H9 (cell line): ENCODE measurements around the gene PPM1J. TPM values are rescaled to one million over a fixed set of nuclear protein-coding genes. Genes with fewer than 3 reads are reported as not detected.

Experiments
- DNase-seq: peaks from one replicate; pipeline ENCODE4 v3.0.0-alpha.2; 2017
- H2AFZ ChIP-seq: one replicate; pipeline ENCODE4 v1.6.1; 2013; ENCODE audit warnings: mild to moderate bottlenecking, low read length, control low read depth, moderate library complexity
- H2AK5ac ChIP-seq: 2 replicates; pipeline ENCODE4 v1.6.1; 2013; ENCODE audit warnings: low read length, control low read depth, mixed read lengths; ENCODE audit not compliant: insufficient read length
- H2BK120ac ChIP-seq: one replicate; pipeline ENCODE4 v1.6.1; 2013; ENCODE audit warnings: low read depth, mild to moderate bottlenecking, low read length, control low read depth, inconsistent platforms; ENCODE audit not compliant: poor library complexity, severe bottlenecking
- H2BK12ac ChIP-seq: 2 replicates; pipeline ENCODE4 v1.6.1; 2013; ENCODE audit warnings: low read length, control low read depth, mixed read lengths, low read depth; ENCODE audit not compliant: insufficient read length
- H2BK15ac ChIP-seq: 2 replicates; pipeline ENCODE4 v1.6.1; 2013; ENCODE audit warnings: low read depth, low read length, control low read depth
- H2BK20ac ChIP-seq: one replicate; pipeline ENCODE4 v1.6.1; 2013; ENCODE audit warnings: low read depth, mild to moderate bottlenecking, low read length, control low read depth, inconsistent platforms; ENCODE audit not compliant: poor library complexity, severe bottlenecking
- H2BK5ac ChIP-seq: 2 replicates; pipeline ENCODE4 v1.6.1; 2013; ENCODE audit warnings: low read length, control low read depth, mixed read lengths; ENCODE audit not compliant: insufficient read length
- H3K14ac ChIP-seq: 2 replicates; pipeline ENCODE4 v1.6.1; 2013; ENCODE audit warnings: low read length, control low read depth; ENCODE audit not compliant: insufficient read depth
- H3K18ac ChIP-seq: 2 replicates; pipeline ENCODE4 v1.6.1; 2013; ENCODE audit warnings: low read depth, mild to moderate bottlenecking, mixed read lengths, low read length, control low read depth; ENCODE audit not compliant: insufficient read length
- H3K23ac ChIP-seq: 2 replicates; pipeline ENCODE4 v1.6.1; 2013; ENCODE audit warnings: low read length, control low read depth, mixed read lengths, low read depth; ENCODE audit not compliant: insufficient read length
- H3K23me2 ChIP-seq: 2 replicates; pipeline ENCODE4 v1.6.1; 2013; ENCODE audit warnings: low read depth, mild to moderate bottlenecking, mixed read lengths, low read length, control low read depth; ENCODE audit not compliant: insufficient read length, poor library complexity, severe bottlenecking
- H3K27ac ChIP-seq: 2 replicates; pipeline ENCODE4 v1.5.1; 2013; ENCODE audit warnings: low read length, control low read depth, mixed read lengths, low read depth; ENCODE audit not compliant: insufficient read length
- H3K27me3 ChIP-seq: 2 replicates; pipeline ENCODE4 v1.6.1; 2013; ENCODE audit warnings: low read length, control low read depth, inconsistent platforms; ENCODE audit not compliant: insufficient read depth
- H3K4ac ChIP-seq: 2 replicates; pipeline ENCODE4 v1.6.1; 2013; ENCODE audit warnings: low read depth, mild to moderate bottlenecking, control low read depth, inconsistent platforms, low read length, moderate library complexity
- H3K4me1 ChIP-seq: 2 replicates; pipeline ENCODE4 v1.6.1; 2013; ENCODE audit warnings: low read length, control low read depth, inconsistent platforms; ENCODE audit not compliant: insufficient read depth
- H3K4me2 ChIP-seq: 2 replicates; pipeline ENCODE4 v1.6.1; 2013; ENCODE audit warnings: low read length, control low read depth, mixed read lengths; ENCODE audit not compliant: insufficient read length, insufficient read depth
- H3K56ac ChIP-seq: 2 replicates; pipeline ENCODE4 v1.6.1; 2013; ENCODE audit warnings: low read depth, mild to moderate bottlenecking, mixed read lengths, low read length, control low read depth; ENCODE audit not compliant: insufficient read length
- H3K79me1 ChIP-seq: 2 replicates; pipeline ENCODE4 v1.6.1; 2013; ENCODE audit warnings: low read depth, mild to moderate bottlenecking, moderate library complexity, low read length, control low read depth, inconsistent platforms; ENCODE audit not compliant: insufficient read depth, poor library complexity, severe bottlenecking
- H3K79me2 ChIP-seq: 2 replicates; pipeline ENCODE4 v1.6.1; 2013; ENCODE audit warnings: low read length, control low read depth, inconsistent platforms; ENCODE audit not compliant: insufficient read depth
- H3K9ac ChIP-seq: 2 replicates; pipeline ENCODE4 v1.6.1; 2013; ENCODE audit warnings: low read length, control low read depth, mixed read lengths; ENCODE audit not compliant: insufficient read length; ENCODE audit errors: extremely low read depth
- H3K9me3 ChIP-seq: one replicate; pipeline ENCODE4 v1.6.1; 2013; ENCODE audit warnings: low read depth, low read length, inconsistent platforms; ENCODE audit not compliant: control insufficient read depth
- H3T11ph ChIP-seq: one replicate; pipeline ENCODE4 v1.6.1; 2013; ENCODE audit warnings: mild to moderate bottlenecking, low read length, control low read depth, inconsistent platforms
- H4K20me1 ChIP-seq: one replicate; pipeline ENCODE4 v1.6.1; 2013; ENCODE audit not compliant: control insufficient read depth, insufficient read length, insufficient read depth
- H4K5ac ChIP-seq: 2 replicates; pipeline ENCODE4 v1.6.1; 2013; ENCODE audit warnings: low read depth, mild to moderate bottlenecking, mixed read lengths, low read length, control low read depth; ENCODE audit not compliant: insufficient read length
- H4K8ac ChIP-seq: replicated peaks from 2 replicates; pipeline ENCODE4 v1.6.1; 2013; ENCODE audit warnings: low read length, control low read depth, mixed read lengths, low read depth; ENCODE audit not compliant: insufficient read length
- H4K91ac ChIP-seq: 2 replicates; pipeline ENCODE4 v1.6.1; 2013; ENCODE audit warnings: low read depth, mild to moderate bottlenecking, moderate library complexity, mixed read lengths, low read length, control low read depth; ENCODE audit not compliant: insufficient read length
- H3K27ac Mint-ChIP-seq, 3 experiments: 2 replicates in 2 of 3; 3 replicates in 1 of 3; pipeline ENCODE4 v1.8.0; 2020 to 2021; ENCODE audit warnings: mixed read lengths in 3 of 3, mild to moderate bottlenecking in 1 of 3, moderate library complexity in 1 of 3
- H3K27me3 Mint-ChIP-seq: 2 replicates; pipeline ENCODE4 v1.8.0; 2021; ENCODE audit warnings: low read depth, mild to moderate bottlenecking, moderate library complexity, mixed read lengths
- H3K36me3 Mint-ChIP-seq, 3 experiments: 2 replicates in 2 of 3; 3 replicates in 1 of 3; pipeline ENCODE4 v1.8.0; 2020 to 2021; ENCODE audit warnings: low read depth in 3 of 3, mixed read lengths in 3 of 3; ENCODE audit not compliant: insufficient read depth in 1 of 3
- H3K4me1 Mint-ChIP-seq, 2 experiments: 2 replicates each; pipeline ENCODE4 v1.8.0; 2020; ENCODE audit warnings: mixed read lengths in 2 of 2
- H3K4me3 Mint-ChIP-seq, 2 experiments: 2 replicates in 1 of 2; 3 replicates in 1 of 2; pipeline ENCODE4 v1.8.0; 2020 to 2021; ENCODE audit warnings: mild to moderate bottlenecking in 2 of 2, mixed read lengths in 2 of 2, moderate library complexity in 1 of 2
- H3K9me3 Mint-ChIP-seq, 2 experiments: 2 replicates in 1 of 2; 3 replicates in 1 of 2; pipeline ENCODE4 v1.8.0; 2020; ENCODE audit warnings: mild to moderate bottlenecking in 2 of 2, mixed read lengths in 2 of 2, moderate library complexity in 1 of 2
- CTCF ChIP-seq: fragments of 200-600 bp; sonication (generic); conservative IDR thresholded peaks from 3 replicates; pipeline ENCODE4 v1.8.0; 2021; ENCODE audit warnings: antibody characterized with exemption, mild to moderate bottlenecking
- WGBS: extraction: QIAGEN DNeasy Blood & Tissue Kit; methylation state at CpG from one replicate; pipeline ENCODE4 v1.1.7; 2013; ENCODE audit warnings: missing lambda C conversion rate, low lambda C conversion rate, mixed read lengths; ENCODE audit not compliant: insufficient read length; ENCODE audit errors: extremely low coverage; 5-methylcytosine and 5-hydroxymethylcytosine counted together
- total RNA-seq: library from RNA; stranded (reverse); gene quantifications from 2 replicates; pipeline ENCODE4 v1.2.1, GENCODE V29; 2021

The PPM1J gene
- total RNA-seq, 1 experiment from 2014 or later = 12.7 TPM

GRCh38 chr1:112672842-112673241, 42.3 kb downstream of the PPM1J start:
- H3K27me3 Mint-ChIP-seq = peaks cover 12% of the 10 kb centered on the region
- H3K4me1 ChIP-seq = peaks cover 6% of the 10 kb centered on the region
- no peak overlapping the region for H2BK20ac ChIP-seq
- no peak overlapping the region for H2BK120ac ChIP-seq
- no peak overlapping the region for H2BK12ac ChIP-seq
- H4K5ac ChIP-seq = no peak overlapping the region
- H3K23me2 ChIP-seq = peaks cover 14% of the 10 kb centered on the region
- H3K4me2 ChIP-seq = no peak overlapping the region
- H3K79me1 ChIP-seq = no peaks in the 10 kb centered on the region
- no peak for DNase-seq
- no peak overlapping the region for H3K18ac ChIP-seq
- no peak overlapping the region for H2BK5ac ChIP-seq
- no peak overlapping the region for H3K23ac ChIP-seq
- no peak overlapping the region for H2AFZ ChIP-seq
- H3T11ph ChIP-seq = no peak overlapping the region
- H2BK15ac ChIP-seq = no peak overlapping the region
- H3K56ac ChIP-seq = no peak overlapping the region
- no CpG with 5 or more reads among the region's 1 CpG for whole genome bisulfite sequencing
- no peaks in the 10 kb centered on the region for H4K20me1 ChIP-seq
- no peak overlapping the region for H3K9ac ChIP-seq
- no peak overlapping the region for H4K8ac ChIP-seq
- peaks cover 6% of the 10 kb centered on the region; the same call in 1 of the 2 replicates for H3K27me3 ChIP-seq
- no peak overlapping the region for H4K91ac ChIP-seq
- H3K14ac ChIP-seq = no peak overlapping the region
- no peaks in the 10 kb centered on the region for H3K9me3 Mint-ChIP-seq
- H3K9me3 ChIP-seq = no peaks in the 10 kb centered on the region
- peaks cover 5% of the 10 kb centered on the region; the same call in 1 of the 2 replicates for H3K79me2 ChIP-seq
- H3K27ac ChIP-seq = no peak overlapping the region
- TF ChIP-seq CTCF = no peak
- peaks cover 44 to 50% of the 10 kb centered on the region in 2 experiments for H3K4me1 Mint-ChIP-seq
- H3K36me3 Mint-ChIP-seq = peaks cover 15 to 43% (median 35%) of the 10 kb centered on the region in 3 experiments; a peak in 5 of 7 replicates
- H2AK5ac ChIP-seq = no peak overlapping the region
- H3K27ac Mint-ChIP-seq = no peak overlapping the region
- H3K4me3 Mint-ChIP-seq = no peak overlapping the region
- no peak overlapping the region for H3K4ac ChIP-seq
